PC-9 (cell line): ENCODE results near the gene HSPA2.

Experiments used
- EZH2 ChIP-seq: fragments of 200-600 bp; sonication (generic); IDR thresholded peaks from 2 replicates; pipeline ENCODE4 v1.8.0; 2017; ENCODE audit warnings: antibody characterized with exemption, low read depth
- TF ChIP-seq, protein P1 (sequence below): fragments of 200-600 bp; sonication (generic); conservative IDR thresholded peaks from 2 replicates; pipeline ENCODE4 v1.6.1; 2017; ENCODE audit warnings: mixed run types, antibody characterized with exemption, mild to moderate bottlenecking, moderate library complexity

- TF ChIP-seq, protein P1, sequence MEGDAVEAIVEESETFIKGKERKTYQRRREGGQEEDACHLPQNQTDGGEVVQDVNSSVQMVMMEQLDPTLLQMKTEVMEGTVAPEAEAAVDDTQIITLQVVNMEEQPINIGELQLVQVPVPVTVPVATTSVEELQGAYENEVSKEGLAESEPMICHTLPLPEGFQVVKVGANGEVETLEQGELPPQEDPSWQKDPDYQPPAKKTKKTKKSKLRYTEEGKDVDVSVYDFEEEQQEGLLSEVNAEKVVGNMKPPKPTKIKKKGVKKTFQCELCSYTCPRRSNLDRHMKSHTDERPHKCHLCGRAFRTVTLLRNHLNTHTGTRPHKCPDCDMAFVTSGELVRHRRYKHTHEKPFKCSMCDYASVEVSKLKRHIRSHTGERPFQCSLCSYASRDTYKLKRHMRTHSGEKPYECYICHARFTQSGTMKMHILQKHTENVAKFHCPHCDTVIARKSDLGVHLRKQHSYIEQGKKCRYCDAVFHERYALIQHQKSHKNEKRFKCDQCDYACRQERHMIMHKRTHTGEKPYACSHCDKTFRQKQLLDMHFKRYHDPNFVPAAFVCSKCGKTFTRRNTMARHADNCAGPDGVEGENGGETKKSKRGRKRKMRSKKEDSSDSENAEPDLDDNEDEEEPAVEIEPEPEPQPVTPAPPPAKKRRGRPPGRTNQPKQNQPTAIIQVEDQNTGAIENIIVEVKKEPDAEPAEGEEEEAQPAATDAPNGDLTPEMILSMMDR: no peak
- TF ChIP-seq EZH2: no peak
These were observed 38.1 kb upstream of the HSPA2 start for GRCh38 chr14:64502456-64502855.
